Measurements from ENCODE around the gene SLC9A7.
A peak's percentile ranks its signal among the peaks of the same experiment; 100 is the strongest.

The SLC9A7 gene

GRCh38 chrX:46582966-46583365 lies 176.0 kb downstream of the SLC9A7 start:
- H3K27me3 ChIP-seq (ENCODE audit: control insufficient read depth, insufficient read depth, low read length) = no peaks in the 10 kb centered on the region
- H3K27ac ChIP-seq (ENCODE audit: low read depth, low read length) = peak overlapping the region; percentile 22; the same call in 1 of the 2 replicates
- H3K9me3 ChIP-seq (ENCODE audit: control insufficient read depth, insufficient read depth, low read depth, low read length) = no peaks in the 10 kb centered on the region
- no peak overlapping the region for H3K9ac ChIP-seq (ENCODE audit: low read length)
- peaks cover 40% of the 10 kb centered on the region for H3K4me1 ChIP-seq (ENCODE audit: control insufficient read depth, insufficient read depth, low read length)
- peaks cover 11% of the 10 kb centered on the region; the same call in 1 of the 2 replicates for H3K36me3 ChIP-seq (ENCODE audit: control insufficient read depth, insufficient read depth, low read length)
- H3K4me3 ChIP-seq (ENCODE audit: low read depth, low read length) = no peak overlapping the region

DNA sequence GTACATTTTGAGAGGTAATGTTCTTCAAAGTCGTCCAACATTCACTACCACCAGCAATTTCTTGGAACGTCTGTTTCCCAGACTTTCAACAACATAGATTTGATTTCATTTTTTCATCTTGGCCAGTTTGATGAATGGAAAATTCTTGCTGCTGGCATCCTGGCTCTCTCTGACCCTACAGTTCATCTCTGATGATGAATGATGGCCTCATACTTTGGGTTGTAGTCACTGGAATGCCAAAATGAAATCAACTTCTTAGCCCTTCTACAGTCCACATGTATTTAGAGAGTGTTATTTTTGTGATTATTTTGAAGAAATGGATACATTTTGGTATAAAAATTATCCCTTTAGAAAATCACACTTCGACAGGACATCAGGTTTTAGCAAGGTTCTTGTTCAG lies 176.6 kb downstream of the SLC9A7 start:
- no peaks in the 10 kb centered on the region for H3K9me3 ChIP-seq (ENCODE audit: control insufficient read depth, insufficient read depth, low read depth, low read length)
- H3K4me1 ChIP-seq (ENCODE audit: control insufficient read depth, insufficient read depth, low read length) = peaks cover 36% of the 10 kb centered on the region
- H3K36me3 ChIP-seq (ENCODE audit: control insufficient read depth, insufficient read depth, low read length) = peaks cover 16% of the 10 kb centered on the region
- H3K9ac ChIP-seq (ENCODE audit: low read length) = no peak overlapping the region
- no peak overlapping the region for H3K4me3 ChIP-seq (ENCODE audit: low read depth, low read length)
- H3K27ac ChIP-seq (ENCODE audit: low read depth, low read length) = peak overlapping the region; percentile 22; the same call in 1 of the 2 replicates
- H3K27me3 ChIP-seq (ENCODE audit: control insufficient read depth, insufficient read depth, low read length) = no peaks in the 10 kb centered on the region

- H3K4me3 ChIP-seq (ENCODE audit: low read depth, low read length) = no peak overlapping the region
- no peak overlapping the region for H3K27ac ChIP-seq (ENCODE audit: low read depth, low read length)
- H3K9me3 ChIP-seq (ENCODE audit: control insufficient read depth, insufficient read depth, low read depth, low read length) = no peaks in the 10 kb centered on the region
- peaks cover 3% of the 10 kb centered on the region; the same call in 1 of the 2 replicates for H3K27me3 ChIP-seq (ENCODE audit: control insufficient read depth, insufficient read depth, low read length)
- H3K4me1 ChIP-seq (ENCODE audit: control insufficient read depth, insufficient read depth, low read length) = peaks cover 35% of the 10 kb centered on the region
- H3K36me3 ChIP-seq (ENCODE audit: control insufficient read depth, insufficient read depth, low read length) = peaks cover 17% of the 10 kb centered on the region
- no peak overlapping the region for H3K9ac ChIP-seq (ENCODE audit: low read length)
Measured at GRCh38 chrX:46580613-46581012, 178.3 kb downstream of the SLC9A7 start.

- no peak overlapping the region for H3K27ac ChIP-seq (ENCODE audit: low read depth, low read length)
- H3K4me1 ChIP-seq (ENCODE audit: control insufficient read depth, insufficient read depth, low read length) = peaks cover 32% of the 10 kb centered on the region
- H3K9me3 ChIP-seq (ENCODE audit: control insufficient read depth, insufficient read depth, low read depth, low read length) = no peaks in the 10 kb centered on the region
- H3K36me3 ChIP-seq (ENCODE audit: control insufficient read depth, insufficient read depth, low read length) = peaks cover 17% of the 10 kb centered on the region
- H3K9ac ChIP-seq (ENCODE audit: low read length) = no peak overlapping the region
- peaks cover 16% of the 10 kb centered on the region for H3K27me3 ChIP-seq (ENCODE audit: control insufficient read depth, insufficient read depth, low read length)
- no peak overlapping the region for H3K4me3 ChIP-seq (ENCODE audit: low read depth, low read length)
Measured at GRCh38 chrX:46579250-46579649, 179.7 kb downstream of the SLC9A7 start.

GRCh38 chrX:46577221-46578005 lies 181.5 kb downstream of the SLC9A7 start:
- peak overlapping the region; percentile 28; the same call in 1 of the 2 replicates for H3K4me3 ChIP-seq (ENCODE audit: low read depth, low read length)
- no peaks in the 10 kb centered on the region for H3K9me3 ChIP-seq (ENCODE audit: control insufficient read depth, insufficient read depth, low read depth, low read length)
- peaks cover 17% of the 10 kb centered on the region for H3K36me3 ChIP-seq (ENCODE audit: control insufficient read depth, insufficient read depth, low read length)
- H3K27me3 ChIP-seq (ENCODE audit: control insufficient read depth, insufficient read depth, low read length) = peaks cover 18% of the 10 kb centered on the region
- peaks cover 27% of the 10 kb centered on the region for H3K4me1 ChIP-seq (ENCODE audit: control insufficient read depth, insufficient read depth, low read length)
- H3K9ac ChIP-seq (ENCODE audit: low read length) = no peak overlapping the region
- H3K27ac ChIP-seq (ENCODE audit: low read depth, low read length) = no peak overlapping the region

DNA sequence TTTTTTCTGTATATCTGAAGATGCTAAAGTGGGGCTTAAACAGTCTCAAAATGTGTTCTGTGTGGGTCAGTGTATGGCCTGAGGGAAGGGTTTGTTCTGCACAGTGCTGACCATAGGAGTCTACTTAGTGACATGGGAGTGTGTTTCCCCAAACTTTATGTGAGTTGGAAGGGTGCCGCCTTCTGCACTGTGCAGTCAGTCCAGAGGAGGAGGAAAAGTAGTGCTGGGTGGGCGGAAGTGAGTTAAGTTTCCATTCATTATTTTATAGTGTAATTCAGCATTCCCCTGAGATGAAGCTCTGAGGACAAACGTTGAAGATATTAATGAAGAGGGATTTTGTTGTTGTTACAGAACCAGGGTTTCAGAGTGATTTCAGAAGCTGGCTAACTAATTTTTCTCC lies 182.5 kb downstream of the SLC9A7 start:
- Histone ChIP-seq H3K27me3 (ENCODE audit: control insufficient read depth, insufficient read depth, low read length) (peaks cover 18% of the 10 kb centered on the region), H3K27ac (ENCODE audit: low read depth, low read length) (no peak overlapping the region), H3K4me1 (ENCODE audit: control insufficient read depth, insufficient read depth, low read length) (peaks cover 32% of the 10 kb centered on the region), H3K9me3 (ENCODE audit: control insufficient read depth, insufficient read depth, low read depth, low read length) (no peaks in the 10 kb centered on the region), H3K36me3 (ENCODE audit: control insufficient read depth, insufficient read depth, low read length) (peaks cover 17% of the 10 kb centered on the region), H3K9ac (ENCODE audit: low read length) (no peak overlapping the region), H3K4me3 (ENCODE audit: low read depth, low read length) (peak overlapping the region; percentile 72)

- Histone ChIP-seq H3K9ac (ENCODE audit: low read length) (peak overlapping the region; percentile 70), H3K27ac (ENCODE audit: low read depth, low read length) (no peak overlapping the region), H3K4me1 (ENCODE audit: control insufficient read depth, insufficient read depth, low read length) (peaks cover 36% of the 10 kb centered on the region)
Measured at GRCh38 chrX:46575991-46576392, 182.9 kb downstream of the SLC9A7 start.

GRCh38 chrX:46575586-46575985 lies 183.3 kb downstream of the SLC9A7 start:
- H3K4me3 ChIP-seq (ENCODE audit: low read depth, low read length) = peak overlapping the region; percentile 72
- no peaks in the 10 kb centered on the region for H3K9me3 ChIP-seq (ENCODE audit: control insufficient read depth, insufficient read depth, low read depth, low read length)
- no peak overlapping the region for H3K27ac ChIP-seq (ENCODE audit: low read depth, low read length)
- peaks cover 17% of the 10 kb centered on the region for H3K36me3 ChIP-seq (ENCODE audit: control insufficient read depth, insufficient read depth, low read length)
- H3K4me1 ChIP-seq (ENCODE audit: control insufficient read depth, insufficient read depth, low read length) = peaks cover 38% of the 10 kb centered on the region
- peaks cover 18% of the 10 kb centered on the region for H3K27me3 ChIP-seq (ENCODE audit: control insufficient read depth, insufficient read depth, low read length)
- H3K9ac ChIP-seq (ENCODE audit: low read length) = peak overlapping the region; percentile 70

More at GRCh38 chrX:46575991-46576392, 182.9 kb downstream of the SLC9A7 start:
- peaks cover 17% of the 10 kb centered on the region for H3K36me3 ChIP-seq (ENCODE audit: control insufficient read depth, insufficient read depth, low read length)
- H3K9me3 ChIP-seq (ENCODE audit: control insufficient read depth, insufficient read depth, low read depth, low read length) = no peaks in the 10 kb centered on the region
- peaks cover 18% of the 10 kb centered on the region for H3K27me3 ChIP-seq (ENCODE audit: control insufficient read depth, insufficient read depth, low read length)
- peak overlapping the region; percentile 72 for H3K4me3 ChIP-seq (ENCODE audit: low read depth, low read length)

DNA sequence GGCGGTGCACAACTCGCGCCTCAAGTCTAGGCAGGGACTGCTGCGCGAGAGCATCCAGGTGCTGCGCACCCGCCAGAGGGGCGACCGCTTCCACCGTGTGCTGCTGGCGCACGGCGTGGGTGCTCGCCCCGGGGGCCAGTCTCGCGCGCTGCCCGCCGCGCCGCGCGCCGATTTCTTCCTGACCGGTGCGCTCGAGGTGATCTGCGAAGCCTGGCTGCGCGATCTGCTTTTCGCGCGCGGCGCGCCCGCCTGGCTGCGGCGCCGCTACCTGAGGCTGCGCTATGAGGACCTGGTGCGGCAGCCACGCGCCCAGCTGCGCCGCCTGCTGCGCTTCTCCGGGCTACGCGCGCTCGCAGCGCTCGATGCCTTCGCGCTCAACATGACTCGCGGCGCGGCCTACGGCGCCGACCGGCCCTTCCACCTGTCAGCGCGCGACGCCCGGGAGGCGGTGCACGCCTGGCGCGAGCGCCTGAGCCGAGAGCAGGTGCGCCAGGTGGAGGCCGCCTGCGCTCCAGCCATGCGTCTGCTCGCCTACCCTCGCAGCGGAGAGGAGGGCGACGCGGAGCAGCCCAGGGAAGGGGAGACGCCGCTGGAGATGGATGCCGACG lies 184.0 kb downstream of the SLC9A7 start:
- peak overlapping the region; percentile 70 for H3K9ac ChIP-seq (ENCODE audit: low read length)

GRCh38 chrX:46573892-46574773 lies 184.8 kb downstream of the SLC9A7 start:
- H3K36me3 ChIP-seq (ENCODE audit: control insufficient read depth, insufficient read depth, low read length) = peaks cover 12% of the 10 kb centered on the region; the same call in 1 of the 2 replicates
- H3K4me1 ChIP-seq (ENCODE audit: control insufficient read depth, insufficient read depth, low read length) = peaks cover 38% of the 10 kb centered on the region
- H3K27ac ChIP-seq (ENCODE audit: low read depth, low read length) = no peak overlapping the region
- H3K27me3 ChIP-seq (ENCODE audit: control insufficient read depth, insufficient read depth, low read length) = peaks cover 18% of the 10 kb centered on the region
- no peaks in the 10 kb centered on the region for H3K9me3 ChIP-seq (ENCODE audit: control insufficient read depth, insufficient read depth, low read depth, low read length)
- H3K4me3 ChIP-seq (ENCODE audit: low read depth, low read length) = peak overlapping the region; percentile 72
- H3K9ac ChIP-seq (ENCODE audit: low read length) = peak overlapping the region; percentile 70

More for the DNA sequence above, 184.0 kb downstream of the SLC9A7 start:
- Histone ChIP-seq H3K27ac (ENCODE audit: low read depth, low read length) (no peak overlapping the region), H3K27me3 (ENCODE audit: control insufficient read depth, insufficient read depth, low read length) (peaks cover 18% of the 10 kb centered on the region), H3K4me1 (ENCODE audit: control insufficient read depth, insufficient read depth, low read length) (peaks cover 38% of the 10 kb centered on the region), H3K36me3 (ENCODE audit: control insufficient read depth, insufficient read depth, low read length) (peaks cover 14% of the 10 kb centered on the region; the same call in 1 of the 2 replicates), H3K4me3 (ENCODE audit: low read depth, low read length) (peak overlapping the region; percentile 72), H3K9me3 (ENCODE audit: control insufficient read depth, insufficient read depth, low read depth, low read length) (no peaks in the 10 kb centered on the region)
